LNCAP (cell line): Measurements from ENCODE around the gene TMEM138.

Experiments
- CTCF ChIP-seq: fragments of 450-650 bp; IDR thresholded peaks from 2 replicates; pipeline ENCODE4 v1.5.1; 2017; ENCODE audit warnings: mild to moderate bottlenecking

TMEM138 gene

GRCh38 chr11:61352038-61352437 lies 10.1 kb upstream of the TMEM138 start:
- no peak for TF ChIP-seq CTCF

- TF ChIP-seq CTCF, result no peak
Observed at GRCh38 chr11:61353131-61354067, 8.8 kb upstream of the TMEM138 start.

GRCh38 chr11:61354208-61354607 lies 8.0 kb upstream of the TMEM138 start:
- no peak for TF ChIP-seq CTCF

GRCh38 chr11:61356706-61357105 lies 5.5 kb upstream of the TMEM138 start:
- no peak for TF ChIP-seq CTCF

GRCh38 chr11:61357233-61357893 lies 4.8 kb upstream of the TMEM138 start:
- no peak for TF ChIP-seq CTCF

- no peak for TF ChIP-seq CTCF
Observed at GRCh38 chr11:61357894-61358239, 4.3 kb upstream of the TMEM138 start.

- TF ChIP-seq CTCF, result no peak
Observed at GRCh38 chr11:61358566-61358965, 3.6 kb upstream of the TMEM138 start.
